Small intestine (tissue), 7 donors: ENCODE results near the gene RASGRF1. TPM values are rescaled to one million over a fixed set of nuclear protein-coding genes. Genes with fewer than 3 reads are reported as not detected.

Experiments used
- DNase-seq, 2 donors: peaks; one replicate each; pipeline versions ENCODE4 v3.0.0 to v3.0.0-alpha.2; 2013
- FAIRE-seq: peaks from 2 replicates; lab custom pipeline; 2012; peaks lifted over from hg19 to GRCh38; lab: Jason Lieb, UNC
- H3K27ac ChIP-seq, 3 donors: one replicate each; pipeline ENCODE4 v1.5.1; 2013; ENCODE audit warnings: low read length in 2 of 3, mild to moderate bottlenecking in 2 of 3, control low read depth in 1 of 3, inconsistent platforms in 1 of 3, low read depth in 1 of 3, moderate library complexity in 1 of 3
- H3K27me3 ChIP-seq, 3 donors: one replicate each; pipeline ENCODE4 v1.6.1; 2013; ENCODE audit warnings: low read length in 3 of 3, inconsistent platforms in 1 of 3; ENCODE audit not compliant: control insufficient read depth in 3 of 3, insufficient read depth in 3 of 3
- H3K36me3 ChIP-seq, 3 donors: one replicate each; pipeline ENCODE4 v1.6.1; 2013; ENCODE audit warnings: low read length in 3 of 3, inconsistent platforms in 1 of 3, low read depth in 1 of 3, mild to moderate bottlenecking in 1 of 3, moderate library complexity in 1 of 3; ENCODE audit not compliant: control insufficient read depth in 3 of 3, insufficient read depth in 2 of 3
- H3K4me1 ChIP-seq, 3 donors: one replicate each; pipeline ENCODE4 v1.6.1; 2013; ENCODE audit warnings: low read length in 2 of 3, inconsistent platforms in 1 of 3, low read depth in 1 of 3, mild to moderate bottlenecking in 1 of 3, moderate library complexity in 1 of 3; ENCODE audit not compliant: control insufficient read depth in 3 of 3, insufficient read depth in 2 of 3
- H3K4me3 ChIP-seq, 3 donors: one replicate each; pipeline ENCODE4 v1.5.1; 2013; ENCODE audit warnings: low read length in 3 of 3, control low read depth in 1 of 3, inconsistent platforms in 1 of 3, low read depth in 1 of 3, mild to moderate bottlenecking in 1 of 3, moderate library complexity in 1 of 3
- H3K9me3 ChIP-seq, 2 donors: one replicate each; pipeline ENCODE4 v1.6.1; 2013; ENCODE audit warnings: low read depth in 1 of 2, low read length in 1 of 2; ENCODE audit not compliant: control insufficient read depth in 2 of 2, insufficient read depth in 1 of 2
- WGBS, 3 donors: extraction: QIAGEN DNeasy Blood & Tissue Kit; methylation state at CpG; one replicate each; pipeline ENCODE4 v1.1.7; 2013; 5-methylcytosine and 5-hydroxymethylcytosine counted together
- polyA plus RNA-seq, 4 donors: library from polyadenylated mRNA; stranded (reverse) in 3 of 4; unstranded in 1 of 4; fragments of 200-250 nt in 3 of 4; fragments of 120-200 nt in 1 of 4; gene quantifications; one replicate each; pipeline versions ENCODE4 v1.2.1 to v1.2.3, GENCODE V29; 2013
- donor health status: healthy with polysubstance abuse.
- donor health status: control.
- donor health status: control.
- donor health status: Bipolar disorder and iron deficiency.
- donor health status: healthy.

Gene RASGRF1
- polyA plus RNA-seq, 4 donors = 0.10 to 0.49 TPM; not detected in 2

- no peaks in the 10 kb centered on the region for H3K36me3 ChIP-seq
- no peak overlapping the region for H3K27ac ChIP-seq
- no peaks in the 10 kb centered on the region for H3K4me1 ChIP-seq
- no peaks in the 10 kb centered on the region for H3K9me3 ChIP-seq
- no peaks in the 10 kb centered on the region for H3K27me3 ChIP-seq
- DNase-seq = peak; percentile 83
- WGBS, 3 donors = 52 to 54% (median 53%) methylated on average over 17 of the region's 17 CpGs
- no peak overlapping the region for H3K4me3 ChIP-seq
- no peak for FAIRE-seq
Observed at GRCh38 chr15:78979456-78980320, 110.9 kb downstream of the RASGRF1 start.

- no peak for FAIRE-seq
- WGBS, 3 donors = 86 to 91% (median 86%) methylated on average over 19 of the region's 19 CpGs
- H3K4me3 ChIP-seq = no peak overlapping the region
Observed at GRCh38 chr15:78978601-78979179, 111.9 kb downstream of the RASGRF1 start.

GRCh38 chr15:78977591-78978347 is 112.8 kb downstream of the RASGRF1 start:
- H3K4me3 ChIP-seq = no peak overlapping the region
- no peaks in the 10 kb centered on the region for H3K27me3 ChIP-seq
- DNase-seq (no peak), FAIRE-seq (no peak)
- no peak overlapping the region for H3K27ac ChIP-seq
- no peaks in the 10 kb centered on the region for H3K4me1 ChIP-seq
- no peaks in the 10 kb centered on the region for H3K36me3 ChIP-seq
- 88 to 91% (median 90%) methylated on average over 10 of the region's 10 CpGs for WGBS, 3 donors
- no peaks in the 10 kb centered on the region for H3K9me3 ChIP-seq

More at GRCh38 chr15:78978601-78979179, 111.9 kb downstream of the RASGRF1 start:
- Histone ChIP-seq H3K27ac (no peak overlapping the region), H3K27me3 (no peaks in the 10 kb centered on the region), H3K9me3 (no peaks in the 10 kb centered on the region), H3K4me1 (no peaks in the 10 kb centered on the region), H3K36me3 (no peaks in the 10 kb centered on the region)
- DNase-seq = no peak

DNA sequence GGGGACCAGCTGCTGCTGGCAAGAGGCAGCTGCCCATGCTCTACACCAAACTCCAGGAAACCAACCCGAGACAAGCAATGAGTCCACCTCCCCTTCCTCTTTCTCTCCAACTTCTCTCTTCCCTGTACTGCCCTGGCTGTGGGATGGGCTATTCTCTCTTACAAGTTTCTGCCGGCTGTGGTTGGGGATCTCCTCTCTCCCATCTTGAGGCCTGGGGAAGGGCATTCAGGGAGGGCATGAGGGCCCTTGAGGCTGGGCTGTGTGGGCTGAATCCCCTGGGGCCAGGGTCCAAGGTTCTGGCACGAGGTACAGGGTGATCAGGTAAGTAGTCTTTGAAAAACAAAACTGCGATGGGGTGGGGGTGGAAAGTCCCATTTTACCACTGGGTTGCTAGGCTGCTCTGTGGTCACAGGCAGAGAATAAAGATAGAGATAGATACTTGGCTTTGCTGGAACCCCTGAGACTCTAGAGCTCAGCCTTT is 113.4 kb downstream of the RASGRF1 start:
- FAIRE-seq (no peak), DNase-seq (peak in 1 of 2 donors; percentile 30)
- no peak overlapping the region for H3K4me3 ChIP-seq
- H3K27me3 ChIP-seq = no peaks in the 10 kb centered on the region
- 41 to 63% (median 60%) methylated on average over 4 of the region's 4 CpGs for WGBS, 3 donors
- no peaks in the 10 kb centered on the region for H3K36me3 ChIP-seq
- H3K4me1 ChIP-seq = no peaks in the 10 kb centered on the region
- peak overlapping the region in 1 of 3 donors; percentile 35 for H3K27ac ChIP-seq
- no peaks in the 10 kb centered on the region for H3K9me3 ChIP-seq

DNA sequence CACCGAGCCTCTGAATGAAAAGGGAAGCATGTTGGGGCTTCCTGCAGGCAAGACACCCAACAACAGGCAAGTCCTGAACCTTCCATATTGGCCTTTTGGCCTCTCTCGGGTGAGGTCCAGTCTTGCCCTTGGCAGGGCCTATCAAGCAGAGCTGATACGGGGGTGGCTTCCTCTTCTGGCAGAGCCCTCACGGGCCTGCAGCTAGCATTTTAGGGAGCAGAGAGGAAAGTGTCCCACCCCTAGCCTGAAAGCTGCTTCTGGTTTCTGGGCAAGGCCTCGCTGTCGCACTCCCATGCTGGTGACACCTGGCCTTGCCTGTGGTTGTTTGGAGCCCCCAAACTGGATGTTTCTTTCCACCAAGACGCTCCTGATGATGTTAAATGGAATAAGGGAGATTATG is 113.9 kb downstream of the RASGRF1 start:
- no peaks in the 10 kb centered on the region for H3K9me3 ChIP-seq
- H3K4me1 ChIP-seq = no peaks in the 10 kb centered on the region
- no peak overlapping the region for H3K4me3 ChIP-seq
- no peaks in the 10 kb centered on the region for H3K36me3 ChIP-seq
- DNase-seq (no peak), FAIRE-seq (no peak)
- H3K27ac ChIP-seq = peak overlapping the region in 1 of 3 donors; percentile 35
- 81 to 90% (median 85%) methylated on average over 7 of the region's 7 CpGs for WGBS, 3 donors
- H3K27me3 ChIP-seq = no peaks in the 10 kb centered on the region

GRCh38 chr15:78974272-78974918 is 116.2 kb downstream of the RASGRF1 start:
- FAIRE-seq (no peak), DNase-seq (no peak)
- Histone ChIP-seq H3K4me1 (peaks cover 0 to 14% (median 0%) of the 10 kb centered on the region in 3 donors), H3K36me3 (no peaks in the 10 kb centered on the region), H3K4me3 (no peak overlapping the region), H3K27ac (no peak overlapping the region), H3K27me3 (no peaks in the 10 kb centered on the region), H3K9me3 (no peaks in the 10 kb centered on the region)
- 87 to 96% (median 92%) methylated on average over 7 of the region's 7 CpGs for WGBS, 3 donors

DNA sequence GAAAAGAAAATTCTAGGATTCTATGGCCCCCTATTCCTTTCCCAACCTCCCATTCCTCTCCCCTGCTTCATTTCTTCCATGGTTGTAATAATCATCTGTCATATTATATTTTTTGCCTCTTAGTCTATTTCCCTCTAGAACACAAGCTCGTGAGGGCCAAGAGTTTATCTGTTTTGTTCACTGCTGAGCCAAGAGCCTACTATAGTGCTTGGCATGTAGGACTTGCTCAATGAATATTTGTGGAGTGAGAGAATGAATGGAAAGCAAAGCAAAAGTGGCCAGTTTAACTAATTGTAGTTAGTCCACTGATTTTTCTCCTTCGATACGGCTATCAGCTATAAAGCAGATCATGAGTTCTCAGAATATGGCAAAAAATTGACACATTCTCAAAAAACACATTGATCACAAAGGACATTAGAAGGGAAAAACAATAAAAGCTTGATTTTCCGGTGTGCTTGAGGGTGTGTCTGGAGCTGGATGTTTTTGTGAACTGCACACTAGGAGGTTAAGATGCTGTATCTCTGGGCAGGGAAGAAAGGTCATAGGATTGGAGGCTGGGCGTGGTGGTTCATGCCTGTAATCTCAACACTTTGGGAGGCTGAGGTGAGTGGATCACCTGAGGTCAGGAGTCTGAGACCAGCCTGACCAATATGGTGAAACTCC is 120.8 kb downstream of the RASGRF1 start:
- H3K27ac ChIP-seq = peak overlapping the region in 1 of 3 donors; percentile 65
- DNase-seq = peak; percentile 62 to 76
- no peaks in the 10 kb centered on the region for H3K9me3 ChIP-seq
- 47 to 66% (median 57%) methylated on average over 5 of the region's 5 CpGs for WGBS, 3 donors
- no peak for FAIRE-seq
- H3K4me3 ChIP-seq = no peak overlapping the region
- H3K36me3 ChIP-seq = no peaks in the 10 kb centered on the region
- peaks cover 0 to 21% (median 0%) of the 10 kb centered on the region in 3 donors for H3K4me1 ChIP-seq
- no peaks in the 10 kb centered on the region for H3K27me3 ChIP-seq
